ENCODE data around the gene TSEN2.

GRCh38 chr3:12467746-12468145 lies 16.5 kb upstream of the TSEN2 start:
- TF ChIP-seq EP300 (IDR thresholded peaks at IDR 0.05; ENCODE audit: borderline replicate concordance) = no peak
- no peak for TF ChIP-seq REST (IDR thresholded peaks at IDR 0.05; ENCODE audit: low read depth)
- no peak for TF ChIP-seq USF1 (IDR thresholded peaks at IDR 0.05)
- no peak for TF ChIP-seq YY1 (IDR thresholded peaks at IDR 0.05; ENCODE audit: low read depth)
- no peak for TF ChIP-seq RAD21 (IDR thresholded peaks at IDR 0.05; ENCODE audit: low read depth)
- no peak for TF ChIP-seq TAF1 (IDR thresholded peaks at IDR 0.05; ENCODE audit: low read depth)
- TF ChIP-seq NFIC (IDR thresholded peaks at IDR 0.05) = no peak
- TF ChIP-seq MAX (IDR thresholded peaks at IDR 0.05) = no peak
- no peak for TF ChIP-seq CEBPB (IDR thresholded peaks at IDR 0.05)
- TF ChIP-seq ZBTB7A (IDR thresholded peaks at IDR 0.05; ENCODE audit: low read depth) = no peak

Measured in Ishikawa (cell line).